ENCODE measurements around the gene ARNT2.

Gene ARNT2

DNA sequence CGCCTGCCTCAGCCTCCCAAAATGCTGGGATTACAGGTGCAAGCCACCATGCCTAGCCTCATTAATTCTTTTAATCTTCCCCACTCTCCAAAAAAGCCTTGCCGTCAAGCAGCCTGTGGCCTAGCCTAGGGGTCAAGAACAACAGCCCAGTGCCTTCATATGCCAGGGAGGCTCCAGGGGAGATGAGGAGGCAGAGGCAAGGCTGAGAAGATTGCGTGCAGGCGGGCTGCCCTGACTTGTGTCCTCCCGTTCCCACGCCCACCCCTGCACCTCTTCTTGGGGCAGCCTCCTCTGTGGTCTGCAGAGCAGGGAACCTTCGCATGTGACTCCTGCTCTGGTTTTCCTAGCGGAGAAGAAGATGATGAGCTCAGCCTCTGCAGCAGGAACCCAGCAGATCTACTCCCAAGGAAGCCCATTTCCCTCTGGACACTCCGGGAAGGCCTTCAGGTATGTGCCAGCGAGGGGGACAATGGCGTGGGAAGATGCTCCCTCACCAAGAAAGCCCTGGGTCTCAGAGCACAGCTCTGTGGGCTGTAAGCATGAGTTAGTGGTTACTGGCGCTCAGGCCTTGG lies 172.4 kb downstream of the ARNT2 start:
- DNase-seq (ENCODE audit: low read depth, low spot score) = no peak

DNA sequence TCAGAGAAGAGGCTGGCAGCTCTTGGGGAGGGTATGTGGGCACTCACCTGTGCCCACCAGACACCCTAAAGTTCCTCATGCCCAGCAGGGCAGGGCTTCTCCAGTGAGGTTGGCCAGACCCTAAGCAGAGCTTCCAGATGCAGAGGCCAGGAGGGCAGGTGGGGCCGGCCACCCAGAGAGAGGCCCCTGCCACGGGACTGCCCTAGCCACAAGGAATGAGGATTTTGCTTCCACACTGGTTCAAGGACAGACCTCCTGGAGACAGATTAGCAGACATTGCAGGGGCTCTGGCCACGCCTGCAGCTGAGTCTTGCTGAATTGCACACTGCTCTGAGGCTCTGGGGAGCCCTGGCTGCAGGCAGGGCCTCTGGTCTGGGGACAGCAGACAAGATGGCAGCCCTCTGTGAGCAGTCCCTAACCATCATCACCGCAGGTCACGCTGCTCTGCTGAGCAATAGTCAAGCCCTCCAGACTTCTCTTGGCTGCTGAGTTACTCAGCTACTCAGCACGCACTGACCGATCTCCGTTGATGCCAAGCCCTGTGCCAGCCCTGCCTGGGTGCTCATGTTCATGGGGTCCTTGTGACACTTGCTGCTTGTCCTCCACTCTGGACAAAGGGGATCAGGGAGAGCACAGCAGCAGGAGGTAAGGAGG lies 173.5 kb downstream of the ARNT2 start:
- no peak for DNase-seq (ENCODE audit: low read depth, low spot score)

DNA sequence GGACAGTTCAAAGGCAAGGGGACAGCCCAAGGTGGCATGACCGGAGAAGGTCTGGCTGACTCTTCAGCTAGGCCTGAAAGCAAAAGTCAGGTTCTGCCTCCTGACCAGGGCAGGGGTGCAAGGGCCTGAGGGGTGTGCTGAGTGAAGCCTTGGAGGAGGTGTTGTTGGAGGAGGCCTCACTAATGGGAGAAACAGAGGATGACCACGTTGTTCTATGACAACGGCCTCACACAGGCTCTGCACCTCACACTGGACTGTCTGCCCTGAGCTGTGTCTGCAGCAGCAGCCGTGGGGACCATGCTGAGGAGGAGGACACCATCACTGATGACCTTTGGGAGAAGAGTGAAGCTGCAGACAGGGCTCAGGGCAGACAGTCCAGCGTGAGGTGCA lies 174.0 kb downstream of the ARNT2 start:
- no peak for DNase-seq (ENCODE audit: low read depth, low spot score)

DNA sequence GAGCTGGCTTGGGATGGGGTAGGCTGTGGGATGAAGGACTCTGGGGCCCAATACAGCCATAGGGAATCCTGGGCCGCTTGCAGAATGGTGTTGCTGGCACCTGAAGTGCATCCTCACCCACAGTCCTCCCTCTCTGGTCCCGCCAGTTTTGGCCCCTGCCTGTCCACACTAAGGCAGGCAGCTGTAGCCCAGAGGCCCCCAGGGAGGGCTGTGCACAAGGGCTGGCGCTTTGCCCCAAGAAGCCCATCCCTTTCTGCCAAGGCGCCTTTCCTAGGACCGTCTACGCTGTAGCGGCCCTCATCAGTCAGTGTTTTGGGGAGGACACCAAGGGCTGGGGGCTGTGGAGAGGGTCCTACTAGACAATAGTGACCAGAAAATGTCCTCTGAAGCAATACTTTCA lies 174.7 kb downstream of the ARNT2 start:
- no peak for DNase-seq (ENCODE audit: low read depth, low spot score)

DNA sequence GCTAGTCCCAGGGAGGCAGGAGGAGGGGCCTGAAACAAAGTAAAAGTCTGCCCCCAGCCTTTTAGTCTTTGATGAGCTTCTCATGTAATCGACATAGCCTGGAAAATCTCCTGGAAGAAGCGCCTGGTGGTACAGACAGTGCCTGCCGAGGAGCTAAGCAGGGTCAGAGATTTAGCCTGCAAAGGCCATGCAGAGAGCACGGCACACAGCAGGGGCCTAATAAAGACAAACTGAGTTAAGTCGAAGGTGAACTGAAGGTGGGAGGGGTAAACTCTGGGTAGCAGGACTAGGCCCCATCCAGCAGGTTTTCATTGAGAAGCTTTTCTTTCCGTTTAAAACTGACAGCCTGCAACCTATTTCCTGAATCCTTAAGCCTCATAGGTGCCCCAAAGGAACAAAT lies 175.4 kb downstream of the ARNT2 start:
- no peak for DNase-seq (ENCODE audit: low read depth, low spot score)

DNA sequence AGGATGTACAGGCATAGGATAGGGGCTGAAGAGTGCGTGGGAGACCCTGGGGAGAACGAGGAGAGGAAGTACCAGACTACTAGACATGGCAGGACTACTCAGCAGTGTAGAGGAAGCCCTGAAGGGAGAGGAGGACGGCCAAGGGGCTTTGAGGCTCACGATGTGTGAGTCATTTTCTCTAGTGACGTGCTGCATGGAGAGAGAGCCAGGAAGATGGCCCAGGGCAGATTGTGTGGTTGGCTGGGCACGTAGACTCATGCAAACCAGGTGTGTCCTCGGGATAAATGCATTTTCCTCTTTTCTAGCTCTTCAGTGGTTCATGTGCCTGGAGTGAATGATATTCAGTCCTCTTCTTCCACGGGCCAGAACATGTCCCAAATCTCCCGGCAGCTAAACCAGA lies 175.9 kb downstream of the ARNT2 start:
- no peak for DNase-seq (ENCODE audit: low read depth, low spot score)

DNA sequence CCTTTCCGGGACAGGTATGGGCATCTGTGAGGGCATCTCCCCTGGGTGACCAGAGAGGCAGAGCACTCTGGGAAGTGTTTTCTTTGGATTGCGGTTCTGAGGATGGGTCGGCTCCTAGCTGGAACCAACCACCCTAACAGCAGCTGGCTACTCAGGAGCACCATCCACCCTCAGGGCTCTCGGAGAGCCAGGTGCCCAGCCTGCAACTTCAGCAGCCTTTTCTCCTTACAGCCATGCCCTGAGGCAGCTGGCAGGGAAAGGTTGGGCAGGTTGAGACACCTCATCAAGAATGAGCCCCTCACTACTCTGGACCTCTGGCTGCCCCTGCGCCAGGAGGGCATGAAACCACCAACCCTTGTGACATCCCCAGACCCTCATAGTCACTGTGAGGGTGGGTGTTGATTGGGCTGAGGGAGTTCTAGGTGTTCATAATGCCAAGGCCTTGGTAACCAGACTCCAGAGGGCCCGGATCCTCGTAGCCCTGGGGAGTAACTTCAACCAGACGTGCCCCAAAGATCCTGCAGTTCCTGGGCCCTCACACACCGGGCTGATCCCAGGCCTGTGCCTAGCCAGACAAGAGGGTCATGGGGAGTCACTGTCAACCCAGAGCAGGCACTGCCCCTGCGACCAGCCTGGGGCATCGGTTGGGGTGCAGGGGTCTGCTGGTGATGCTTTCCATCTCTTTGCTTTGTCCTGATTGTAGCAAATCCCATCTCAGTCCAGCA lies 176.5 kb downstream of the ARNT2 start:
- no peak for DNase-seq (ENCODE audit: low read depth, low spot score)

DNA sequence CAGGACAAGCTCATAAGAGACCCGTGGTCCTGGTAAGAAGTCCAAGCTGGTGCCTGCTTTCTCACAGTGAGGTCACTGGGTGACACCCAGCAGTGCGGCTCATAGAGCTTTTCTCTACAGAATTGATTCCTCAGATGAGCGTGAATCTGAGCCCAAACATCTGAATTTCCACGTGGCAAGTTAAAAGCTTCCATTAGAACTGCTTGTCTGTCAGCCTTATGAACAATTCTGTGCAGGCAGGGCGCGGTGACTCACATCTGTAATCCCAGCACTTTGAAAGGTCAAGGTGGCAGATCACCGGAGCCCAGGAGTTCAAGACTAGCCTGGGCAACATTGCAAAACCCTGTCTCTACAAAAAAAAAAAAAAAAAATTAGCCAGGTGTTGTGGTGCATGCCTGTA lies 177.8 kb downstream of the ARNT2 start:
- DNase-seq (ENCODE audit: low read depth, low spot score) = no peak

DNA sequence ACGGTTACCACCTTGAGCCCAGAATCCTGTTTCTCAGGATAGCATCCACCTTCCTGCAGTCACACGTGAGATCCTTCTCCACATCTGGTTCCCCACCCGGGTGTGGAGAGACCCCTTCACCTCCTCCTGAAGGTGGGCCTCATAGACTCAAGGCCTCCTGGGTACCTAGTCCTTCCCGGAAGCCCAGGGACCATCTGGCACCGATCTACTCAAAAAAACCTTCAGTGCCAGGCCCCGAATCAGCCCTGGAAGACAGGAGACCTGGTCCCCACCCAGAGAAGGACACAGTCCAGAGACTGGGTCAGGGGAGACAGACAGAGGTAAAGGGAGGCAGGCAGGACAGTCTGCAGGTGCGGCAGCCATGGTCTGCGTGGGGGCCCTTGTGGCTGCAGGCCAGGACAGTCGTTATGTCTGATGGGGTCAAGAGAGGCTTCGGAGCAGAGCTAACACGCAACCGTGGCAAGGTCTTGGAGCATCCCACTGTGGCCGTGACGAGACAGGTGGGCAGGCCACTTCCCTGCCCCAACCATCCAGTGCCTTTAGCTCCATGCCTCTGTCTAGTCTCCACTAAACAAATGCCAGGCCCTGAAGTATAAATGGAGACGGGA lies 178.7 kb downstream of the ARNT2 start:
- DNase-seq (ENCODE audit: low read depth, low spot score) = no peak

DNA sequence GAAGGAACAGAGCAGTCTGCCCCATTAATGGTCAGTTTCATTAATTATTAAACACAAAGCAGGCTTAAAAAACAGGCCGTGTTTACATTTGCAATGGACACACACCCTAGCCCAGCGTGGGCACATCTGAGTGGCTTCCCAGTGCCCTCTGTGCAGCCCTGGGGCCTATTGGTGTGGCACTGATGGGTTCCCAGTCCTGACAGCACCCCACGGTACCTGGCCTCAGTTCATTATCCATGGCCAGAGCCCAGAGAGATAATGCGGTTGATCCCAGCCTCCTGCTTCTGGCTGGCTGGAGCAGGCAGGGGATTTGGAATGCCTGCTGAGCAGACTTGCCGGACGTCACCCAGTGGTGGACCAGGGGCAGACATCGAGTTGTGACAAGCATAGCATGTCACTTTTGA lies 180.4 kb downstream of the ARNT2 start:
- no peak for DNase-seq (ENCODE audit: low read depth, low spot score)

DNA sequence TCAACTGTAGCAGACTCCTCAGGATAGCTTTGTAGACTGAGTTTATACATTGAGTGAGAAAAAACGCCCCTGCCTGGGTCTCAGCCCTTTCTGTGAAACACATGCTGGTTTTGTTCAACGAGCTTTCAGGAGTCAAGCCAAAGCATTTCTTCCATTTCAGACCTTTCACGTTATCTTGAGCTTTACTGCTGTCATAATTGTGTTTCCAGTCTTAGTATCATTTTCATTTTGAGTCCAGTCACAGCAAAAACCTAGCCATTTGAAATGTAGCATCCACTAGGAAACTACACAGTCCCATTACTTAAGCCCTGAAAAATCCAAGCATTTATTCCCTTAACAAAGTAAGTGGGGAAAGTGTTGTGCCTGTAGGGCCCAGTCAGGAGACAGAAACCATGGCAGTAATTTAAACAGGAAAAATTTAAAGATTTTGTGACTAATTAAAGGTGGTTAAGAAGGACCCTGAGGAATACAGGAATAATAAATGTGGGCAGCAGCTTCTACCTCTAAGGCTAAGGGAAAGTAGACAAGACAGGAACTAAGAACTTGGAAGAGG lies 180.9 kb downstream of the ARNT2 start:
- no peak for DNase-seq (ENCODE audit: low read depth, low spot score)

DNA sequence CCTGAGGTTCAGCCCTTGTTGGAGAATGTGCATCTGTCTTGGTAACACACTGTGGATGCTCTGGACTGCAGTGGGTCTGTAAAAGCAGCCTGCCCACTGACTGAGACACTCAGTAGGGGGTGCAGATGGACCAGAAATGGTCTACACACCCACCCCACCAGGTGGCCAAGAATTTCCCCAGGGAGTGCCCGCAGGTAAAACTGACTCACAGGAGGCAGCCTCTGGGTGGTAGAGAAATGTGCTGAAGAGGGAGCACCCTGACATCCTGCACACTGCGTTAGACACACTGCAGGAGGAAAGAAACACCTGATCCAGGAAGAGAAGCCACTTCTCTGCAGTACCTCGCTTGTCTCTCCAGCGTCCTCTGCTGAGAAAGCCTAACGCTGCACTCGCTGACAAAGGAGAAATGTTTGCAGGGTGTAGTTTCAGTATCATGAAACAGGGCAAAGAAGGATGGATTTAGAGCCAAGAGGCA lies 181.4 kb downstream of the ARNT2 start:
- no peak for DNase-seq (ENCODE audit: low read depth, low spot score)

DNA sequence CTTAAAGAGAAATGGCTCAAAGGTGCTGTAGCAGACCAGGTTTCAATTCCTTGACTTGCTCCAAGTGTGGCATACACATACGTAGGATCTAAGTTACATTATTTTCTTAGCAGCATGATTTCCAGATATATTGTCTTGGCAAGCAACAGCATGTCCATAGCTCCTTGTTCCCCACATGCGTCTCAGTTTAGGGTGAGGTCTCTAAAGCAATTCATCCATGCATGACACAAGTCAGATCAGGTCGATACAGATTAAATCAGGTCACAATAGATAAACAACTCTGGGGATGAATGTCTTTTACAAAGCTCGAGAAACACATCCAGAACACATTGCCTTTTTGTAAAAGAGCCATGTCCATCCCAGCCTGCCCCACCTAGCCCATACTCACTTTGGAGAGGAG lies 182.0 kb downstream of the ARNT2 start:
- DNase-seq (ENCODE audit: low read depth, low spot score) = no peak

DNA sequence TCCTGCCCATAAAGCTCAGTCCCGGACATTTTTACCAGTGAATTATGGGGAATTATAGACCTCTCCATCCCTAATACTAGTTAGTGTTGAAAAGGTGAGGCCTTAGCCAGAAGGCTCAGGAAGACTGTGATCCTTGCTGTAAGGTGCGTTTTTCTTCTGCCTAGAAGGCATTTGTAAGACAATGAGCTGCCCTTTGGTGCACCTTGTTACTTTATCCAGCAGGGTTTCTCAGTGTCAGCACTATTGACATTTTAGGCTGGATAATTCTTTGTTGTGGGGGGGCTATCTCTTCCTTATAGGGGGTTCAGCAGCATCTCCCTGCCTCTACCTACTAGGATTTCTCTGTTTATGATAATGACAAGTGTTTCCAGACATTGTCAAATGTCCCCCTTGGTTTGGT lies 182.8 kb downstream of the ARNT2 start:
- no peak for DNase-seq (ENCODE audit: low read depth, low spot score)

DNA sequence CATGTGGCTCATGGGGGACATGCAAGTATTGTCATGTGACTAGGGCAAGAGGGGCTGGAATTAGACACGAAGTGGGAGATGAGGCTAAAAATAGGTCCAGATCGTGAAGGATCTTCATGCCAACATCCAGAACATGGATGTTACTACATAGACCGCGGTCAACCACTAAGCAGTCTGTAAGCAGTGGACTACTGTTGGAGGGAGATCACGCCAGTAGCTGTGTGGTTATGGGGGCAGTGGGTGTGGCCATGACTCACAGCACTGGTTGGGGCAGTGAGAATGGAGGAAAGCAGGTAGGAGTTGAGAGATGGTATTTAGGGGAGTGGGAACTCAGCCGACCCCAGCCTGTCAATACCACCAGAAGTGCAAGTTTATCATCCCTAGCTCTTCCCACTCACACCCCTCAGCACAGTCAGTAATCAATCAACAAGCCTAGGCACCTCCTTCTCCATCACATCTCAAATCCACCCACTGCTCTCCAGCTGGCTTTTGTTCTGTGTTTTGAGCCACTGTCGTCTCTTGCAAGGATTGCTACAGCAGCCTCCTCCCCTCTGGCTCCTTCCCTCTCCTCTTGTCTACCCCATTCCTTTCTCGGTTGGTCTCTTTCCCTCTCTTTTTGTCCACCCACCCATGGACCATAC lies 183.8 kb downstream of the ARNT2 start:
- no peak for DNase-seq (ENCODE audit: low read depth, low spot score)

DNA sequence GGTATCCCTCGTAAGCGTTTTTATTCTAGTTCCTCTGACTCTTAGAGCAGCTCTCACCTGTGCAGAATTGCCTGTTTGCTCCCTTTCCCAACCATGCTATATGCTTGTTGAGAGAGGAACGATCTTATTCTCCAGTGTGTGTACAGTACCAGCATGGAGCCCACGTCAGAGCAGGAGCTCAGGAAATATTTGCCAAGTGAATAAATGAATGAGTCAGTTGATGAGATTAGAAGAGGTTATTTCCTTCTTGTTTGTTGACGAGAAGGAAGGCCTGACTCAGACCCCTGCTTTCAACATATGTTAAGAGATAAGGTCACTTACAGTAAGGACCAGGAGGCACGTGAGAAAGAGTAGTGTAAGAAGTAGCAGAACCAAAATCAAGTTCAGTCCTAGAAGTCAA lies 184.6 kb downstream of the ARNT2 start:
- DNase-seq (ENCODE audit: low read depth, low spot score) = no peak

DNA sequence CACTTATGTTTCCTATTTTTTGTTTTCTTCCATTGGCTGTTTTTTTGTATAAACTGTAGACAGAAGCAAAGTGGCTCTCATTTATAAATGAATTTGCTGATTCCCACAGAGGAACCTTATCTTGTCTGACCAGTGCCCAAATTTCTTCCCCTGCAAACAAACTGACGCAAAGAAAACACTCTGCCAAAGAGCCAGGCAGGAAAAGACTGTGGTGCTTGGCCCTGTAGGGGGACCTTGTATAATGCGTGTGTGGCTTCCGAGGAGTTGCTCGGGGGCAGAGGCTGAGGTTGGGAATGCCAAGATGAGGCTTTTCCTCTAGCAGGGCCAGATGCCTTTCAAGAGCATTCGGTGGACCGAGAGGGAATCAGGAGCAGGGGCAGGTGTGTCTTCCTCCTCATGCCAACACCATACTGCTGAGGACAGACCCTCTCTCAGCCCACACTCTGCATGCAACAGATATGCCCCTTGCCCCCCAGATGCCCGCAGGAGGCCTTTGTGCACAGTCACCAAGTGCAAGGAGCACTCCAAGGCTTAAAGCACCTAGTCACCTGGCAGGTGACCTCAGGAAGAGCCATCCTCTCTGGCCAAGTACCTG lies 186.7 kb downstream of the ARNT2 start:
- no peak for DNase-seq (ENCODE audit: low read depth, low spot score)

DNA sequence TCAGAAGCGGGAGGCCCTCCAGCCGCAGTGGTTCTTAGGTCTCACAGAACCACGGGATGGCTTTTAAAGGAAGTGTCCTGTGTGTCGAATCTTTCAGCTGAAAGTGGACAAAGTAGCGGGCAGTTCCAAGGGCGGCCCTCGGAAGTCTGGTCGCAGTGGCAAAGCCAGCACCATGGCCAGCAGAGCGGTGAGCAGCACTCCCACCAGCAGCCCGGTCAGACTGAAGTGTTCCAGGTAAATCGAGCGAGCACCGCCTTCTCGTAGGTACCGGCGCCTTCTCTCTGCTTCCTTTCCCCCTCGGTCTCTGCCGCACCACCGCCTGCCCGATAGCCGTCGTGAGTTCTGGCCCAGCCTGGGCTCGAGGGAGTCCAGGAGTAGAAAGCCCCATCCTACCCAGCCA lies 187.3 kb downstream of the ARNT2 start:
- DNase-seq (ENCODE audit: low read depth, low spot score) = no peak

DNA sequence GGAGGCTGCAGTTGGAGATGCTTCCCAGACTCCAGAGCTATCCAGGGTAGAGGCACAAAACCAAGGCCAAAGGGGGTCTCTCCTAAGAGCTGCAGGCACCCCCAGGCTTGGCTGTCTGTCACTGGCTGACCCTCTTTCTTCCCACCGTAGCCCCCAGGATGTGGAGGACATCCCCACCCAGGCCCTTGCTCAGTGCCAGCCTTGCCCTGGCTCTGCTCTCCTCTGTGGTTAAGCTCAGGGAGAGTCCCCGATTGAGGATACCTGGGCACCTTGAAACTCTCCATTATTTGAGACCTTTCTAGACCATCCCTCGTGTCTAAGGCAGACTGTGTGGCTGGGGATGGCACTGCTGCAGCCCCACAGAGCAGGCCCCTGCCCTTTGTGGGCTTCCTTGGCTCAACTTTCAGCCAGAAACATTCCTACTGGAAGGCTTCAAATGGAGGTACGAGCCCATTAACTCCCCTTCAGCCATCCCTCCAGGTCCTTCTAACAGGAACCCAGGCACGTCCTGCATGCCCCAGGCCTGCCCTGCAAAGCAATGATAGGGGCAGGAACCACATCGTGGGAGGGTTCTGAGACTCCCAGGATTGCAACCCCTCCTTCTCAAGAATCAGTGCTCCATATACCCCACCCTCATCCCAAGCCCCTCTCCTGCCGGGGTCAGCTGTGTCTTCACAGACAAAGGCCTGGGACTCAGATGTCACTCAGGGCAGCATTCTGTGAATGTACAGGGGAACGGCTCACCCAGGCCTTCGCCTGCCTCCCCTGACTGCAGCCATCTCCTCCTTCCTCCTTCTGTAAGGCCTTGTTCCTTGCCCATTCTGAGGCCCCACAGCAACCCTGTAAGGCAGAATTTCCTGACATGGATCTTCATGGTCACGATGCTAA lies 188.0 kb downstream of the ARNT2 start:
- no peak for DNase-seq (ENCODE audit: low read depth, low spot score)

DNA sequence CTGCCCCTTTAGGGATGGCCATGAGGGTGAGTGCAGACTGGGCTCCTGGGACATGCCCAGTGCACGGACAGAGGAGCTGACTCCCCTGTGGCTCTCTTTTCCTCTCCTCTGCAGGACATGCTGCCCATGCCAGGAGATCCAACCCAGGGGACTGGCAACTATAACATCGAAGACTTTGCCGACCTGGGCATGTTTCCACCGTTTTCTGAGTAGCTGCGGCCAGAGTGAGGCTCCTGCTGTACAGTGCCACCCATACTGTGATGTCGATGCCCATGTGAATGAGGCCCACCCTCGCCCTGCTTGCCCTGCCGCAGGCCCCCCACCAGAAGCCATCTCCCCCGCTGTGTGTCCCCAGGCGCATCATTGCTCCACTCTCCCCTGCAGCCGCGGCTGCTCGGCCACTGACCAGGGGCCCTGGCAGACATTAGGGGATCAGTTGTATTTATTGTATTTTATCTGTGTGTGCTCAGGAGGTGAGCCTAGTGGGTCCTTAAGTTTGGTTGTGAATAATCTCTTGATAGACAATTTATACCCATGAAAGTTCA lies 189.4 kb downstream of the ARNT2 start:
- DNase-seq (ENCODE audit: low read depth, low spot score) = no peak
